ENCODE data around the gene IFITM2.

Gene IFITM2

DNA sequence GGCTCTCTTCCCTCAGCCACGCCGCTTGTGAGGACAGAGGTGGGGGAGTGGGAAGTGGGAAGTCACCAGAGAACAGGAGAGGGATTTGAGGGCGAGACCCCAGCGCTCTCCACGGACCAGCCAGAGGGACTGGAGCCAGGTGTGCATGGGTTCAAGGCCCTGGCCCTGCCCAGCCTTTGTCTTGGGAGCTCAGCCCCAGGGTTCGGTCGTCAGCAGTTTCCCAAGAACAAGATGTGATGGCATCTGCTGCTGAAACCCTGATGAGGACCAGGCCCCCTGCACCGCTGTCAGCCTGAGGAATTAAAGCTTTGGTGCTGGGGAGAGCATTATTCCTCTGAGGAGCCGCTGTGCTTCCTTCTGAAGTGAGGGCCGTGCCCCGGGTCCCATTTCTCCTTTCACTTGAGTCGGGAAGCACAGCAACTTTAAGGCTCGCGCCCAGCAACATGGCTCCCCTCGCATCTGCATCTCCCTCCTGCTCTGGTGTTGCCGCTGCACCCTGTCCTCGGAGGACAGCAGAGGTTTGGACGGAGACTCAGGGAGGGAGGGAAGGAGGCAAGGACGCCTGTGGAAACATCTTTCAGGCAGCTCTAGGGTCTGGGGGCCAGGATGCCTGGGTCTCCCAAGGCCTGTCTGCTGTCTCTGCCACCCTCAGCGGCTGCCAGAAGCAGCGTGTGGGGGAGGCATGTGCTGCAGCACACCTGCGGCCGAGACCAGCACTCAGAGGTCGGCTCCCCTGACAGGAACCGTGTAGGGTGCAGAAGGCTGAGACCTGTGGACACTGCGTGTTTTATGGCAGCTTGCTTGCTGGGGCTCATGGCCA is 12.1 kb upstream of the IFITM2 start:
- TF ChIP-seq, protein P1, sequence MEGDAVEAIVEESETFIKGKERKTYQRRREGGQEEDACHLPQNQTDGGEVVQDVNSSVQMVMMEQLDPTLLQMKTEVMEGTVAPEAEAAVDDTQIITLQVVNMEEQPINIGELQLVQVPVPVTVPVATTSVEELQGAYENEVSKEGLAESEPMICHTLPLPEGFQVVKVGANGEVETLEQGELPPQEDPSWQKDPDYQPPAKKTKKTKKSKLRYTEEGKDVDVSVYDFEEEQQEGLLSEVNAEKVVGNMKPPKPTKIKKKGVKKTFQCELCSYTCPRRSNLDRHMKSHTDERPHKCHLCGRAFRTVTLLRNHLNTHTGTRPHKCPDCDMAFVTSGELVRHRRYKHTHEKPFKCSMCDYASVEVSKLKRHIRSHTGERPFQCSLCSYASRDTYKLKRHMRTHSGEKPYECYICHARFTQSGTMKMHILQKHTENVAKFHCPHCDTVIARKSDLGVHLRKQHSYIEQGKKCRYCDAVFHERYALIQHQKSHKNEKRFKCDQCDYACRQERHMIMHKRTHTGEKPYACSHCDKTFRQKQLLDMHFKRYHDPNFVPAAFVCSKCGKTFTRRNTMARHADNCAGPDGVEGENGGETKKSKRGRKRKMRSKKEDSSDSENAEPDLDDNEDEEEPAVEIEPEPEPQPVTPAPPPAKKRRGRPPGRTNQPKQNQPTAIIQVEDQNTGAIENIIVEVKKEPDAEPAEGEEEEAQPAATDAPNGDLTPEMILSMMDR (IDR thresholded peaks at IDR 0.05; ENCODE audit: low read length, missing control alignments): no peak
- no peak overlapping the region for H3K4me3 ChIP-seq (replicated peaks; ENCODE audit: low read depth, low read length)

DNA sequence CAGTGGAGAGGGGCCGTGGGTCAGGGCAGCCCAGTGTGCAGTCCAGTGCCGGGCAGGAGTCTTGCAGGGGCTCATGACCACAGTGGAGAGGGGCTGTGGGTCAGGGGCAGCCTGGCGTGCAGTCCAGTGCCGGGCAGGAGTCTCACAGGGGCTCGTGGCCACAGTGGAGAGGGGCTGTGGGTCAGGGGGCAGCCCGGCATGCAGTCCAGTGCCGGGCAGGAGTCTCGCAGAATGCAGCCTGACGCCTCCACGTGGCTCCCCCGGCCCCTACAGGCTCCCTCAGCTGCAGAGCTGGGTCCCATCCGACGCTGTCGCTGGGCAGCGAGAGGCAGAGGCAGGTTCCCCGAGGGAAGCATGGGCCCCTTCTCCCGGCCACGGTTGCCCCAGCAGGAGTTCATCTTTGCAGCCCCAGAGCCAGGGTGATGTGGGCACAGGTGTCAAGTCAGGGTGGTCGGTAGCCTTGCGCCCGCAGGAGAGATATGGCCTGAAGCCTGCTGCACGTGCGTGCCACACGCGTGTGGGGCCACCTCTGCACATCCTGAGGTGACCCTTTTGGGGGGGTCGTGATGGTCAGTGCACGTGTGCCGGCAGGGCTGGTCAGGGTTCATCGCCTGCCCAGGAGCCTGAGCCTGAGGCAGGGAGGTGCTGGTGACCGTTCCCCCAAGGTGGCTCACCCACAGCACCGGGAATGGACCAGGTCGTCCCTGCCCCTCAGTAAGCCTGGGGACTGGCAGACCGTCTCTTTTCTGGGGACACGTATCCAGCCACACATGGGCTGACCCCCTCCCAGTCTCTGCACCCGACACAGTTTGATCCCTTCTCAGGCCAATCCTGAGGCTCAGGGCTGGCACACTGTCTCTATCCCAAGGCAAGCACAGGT is 11.2 kb upstream of the IFITM2 start:
- H3K4me3 ChIP-seq (replicated peaks; ENCODE audit: low read depth, low read length): no peak overlapping the region
- DNase-seq (ENCODE audit: low read depth): no peak
- TF ChIP-seq, protein P1 (IDR thresholded peaks at IDR 0.05; ENCODE audit: low read length, missing control alignments): no peak

More for the DNA sequence above, 12.1 kb upstream of the IFITM2 start:
- DNase-seq (ENCODE audit: low read depth): no peak

DNA sequence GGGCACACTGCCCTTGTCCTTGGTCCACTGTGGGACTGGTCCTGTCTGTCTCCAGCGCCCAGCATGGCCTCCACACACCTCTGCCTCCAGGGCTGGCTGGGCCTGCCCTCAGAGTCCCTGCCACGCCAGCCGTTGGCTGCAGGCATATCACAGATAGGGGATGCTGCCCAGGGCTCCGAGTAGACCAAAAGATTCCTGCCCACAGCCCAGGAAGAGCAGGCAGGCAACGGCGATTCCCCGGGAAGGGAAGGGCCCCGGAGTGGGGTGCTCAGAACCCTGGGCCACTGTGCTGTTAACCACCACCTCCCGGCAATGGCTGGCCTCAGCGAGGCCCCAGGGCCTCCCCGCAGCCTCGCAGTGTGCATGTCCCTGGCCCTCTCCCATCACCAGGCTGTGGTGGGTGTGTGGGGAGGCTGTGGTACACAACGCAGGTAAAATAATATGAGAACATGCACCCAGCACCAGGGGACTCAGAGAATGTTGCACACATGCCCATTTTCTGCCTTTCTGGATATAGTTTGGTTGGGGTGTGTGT is 10.5 kb upstream of the IFITM2 start:
- no peak overlapping the region for H3K4me3 ChIP-seq (replicated peaks; ENCODE audit: low read depth, low read length)
- DNase-seq (ENCODE audit: low read depth): no peak
- TF ChIP-seq, protein P1 (IDR thresholded peaks at IDR 0.05; ENCODE audit: low read length, missing control alignments): no peak

DNA sequence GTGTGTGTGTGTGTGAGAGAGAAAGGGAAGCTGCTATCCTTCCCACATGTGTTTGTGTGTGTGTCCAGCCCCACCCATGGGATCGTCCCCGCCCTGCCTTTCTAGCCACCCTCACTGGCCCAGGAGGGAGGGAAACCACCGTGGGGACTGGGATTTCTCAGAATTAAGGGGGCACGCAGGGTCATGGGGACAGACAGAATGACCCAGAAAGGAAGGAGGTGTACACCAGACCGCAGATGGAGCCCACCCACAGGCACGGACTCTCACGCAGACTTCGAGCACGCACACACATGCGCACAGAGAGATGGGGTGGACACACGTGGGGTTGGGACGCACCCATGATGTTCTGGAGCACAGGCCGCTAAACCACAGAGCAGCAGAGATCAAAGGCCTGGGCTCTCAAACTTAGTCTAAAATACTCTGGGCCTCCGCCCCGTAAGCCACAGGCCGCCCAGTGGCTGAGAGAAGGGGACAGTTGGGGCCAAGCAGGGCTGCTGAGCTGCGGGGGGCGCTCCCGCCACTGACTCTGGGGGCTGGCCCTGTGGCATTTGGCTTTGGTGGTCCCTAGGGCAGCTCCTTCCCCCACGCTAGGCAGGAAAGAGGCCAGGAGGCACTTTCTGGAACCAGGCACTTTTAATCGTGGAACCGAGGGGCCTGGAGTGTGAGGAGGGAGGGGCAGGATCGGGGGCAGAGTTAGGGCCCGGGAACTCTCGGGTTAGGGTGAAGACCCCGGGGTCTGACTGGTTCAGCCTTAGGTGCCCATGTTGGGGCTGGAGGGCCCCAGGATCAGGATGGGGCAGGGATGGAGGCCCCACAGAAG is 9.8 kb upstream of the IFITM2 start:
- TF ChIP-seq, protein P1 (IDR thresholded peaks at IDR 0.05; ENCODE audit: low read length, missing control alignments): no peak
- H3K4me3 ChIP-seq (replicated peaks; ENCODE audit: low read depth, low read length): no peak overlapping the region
- no peak for DNase-seq (ENCODE audit: low read depth)

DNA sequence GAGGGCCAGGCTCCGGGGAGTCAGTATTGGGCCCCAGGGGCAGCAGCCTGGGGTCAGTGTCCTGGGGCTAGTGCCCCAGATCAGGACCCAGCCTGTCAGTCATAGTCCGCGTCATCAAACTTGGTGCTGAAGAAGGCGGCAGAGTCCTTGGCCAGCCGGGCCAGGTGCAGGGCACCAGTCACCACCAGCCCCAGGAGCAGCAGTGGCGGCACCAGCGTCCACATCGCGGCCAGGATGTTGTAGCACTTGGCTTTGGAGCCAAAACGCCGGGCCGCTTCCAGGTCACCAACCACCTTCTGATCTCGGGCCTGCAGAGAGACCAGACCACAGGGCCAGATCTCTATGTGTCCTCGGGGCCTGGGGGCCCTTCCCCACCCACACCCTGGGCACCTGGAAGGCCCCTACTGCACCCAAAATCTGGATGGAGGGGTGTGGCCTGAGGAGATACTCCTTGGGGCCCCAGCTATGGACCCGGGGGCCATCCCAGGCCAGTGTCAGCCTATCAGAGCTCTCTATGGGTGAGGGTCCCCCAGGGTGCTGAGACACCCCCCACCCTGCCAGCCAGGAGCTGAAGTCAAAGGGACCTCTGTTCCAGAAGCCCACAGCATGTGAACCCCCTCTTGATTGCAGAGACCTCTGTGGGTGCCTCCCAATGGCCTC is 9.1 kb upstream of the IFITM2 start:
- H3K4me3 ChIP-seq (replicated peaks; ENCODE audit: low read depth, low read length): no peak overlapping the region
- DNase-seq (ENCODE audit: low read depth): no peak
- TF ChIP-seq, protein P1 (IDR thresholded peaks at IDR 0.05; ENCODE audit: low read length, missing control alignments): no peak
